ENCODE results near the gene ABCC4. TPM values are rescaled to one million over a fixed set of nuclear protein-coding genes. Genes with fewer than 3 reads are reported as not detected.

ABCC4 gene
- total and polyA plus RNA-seq, 2 donors (not counting 1 experiment from before 2014, with no cell fraction given), result 1.8 to 7.1 TPM

DNA sequence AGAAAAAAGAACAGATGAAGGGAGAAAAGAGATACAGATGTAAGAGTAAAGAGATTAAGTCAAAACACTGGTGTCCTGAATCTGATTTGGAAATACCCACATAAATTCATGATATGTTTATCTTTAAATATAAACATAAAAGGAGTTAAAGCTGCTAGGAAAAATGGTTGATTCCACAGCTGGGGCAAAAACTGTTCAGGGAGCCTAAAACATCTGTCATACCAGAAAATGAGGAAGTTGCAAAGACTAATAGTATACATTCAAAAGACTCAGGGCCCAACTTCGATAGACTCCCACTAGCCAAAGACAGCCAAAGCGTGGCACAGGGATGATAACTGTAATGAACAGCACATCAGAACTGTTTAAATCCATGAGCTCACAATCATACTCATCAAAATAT, 62.0 kb downstream of the ABCC4 start:
- peak overlapping the region; percentile 31 for H3K4me2 ChIP-seq (replicated peaks; ENCODE audit: low read depth, low read length, poor library complexity, severe bottlenecking)
- no peak overlapping the region for H3K4me3 ChIP-seq (ENCODE audit: control extremely low read depth in 1 of 5, extremely low read depth in 1 of 5, insufficient read depth in 1 of 5, low read depth in 2 of 5, low read length in 4 of 5)
- no peaks in the 10 kb centered on the region for H3K9me3 Mint-ChIP-seq (ENCODE audit: insufficient read depth)

DNA sequence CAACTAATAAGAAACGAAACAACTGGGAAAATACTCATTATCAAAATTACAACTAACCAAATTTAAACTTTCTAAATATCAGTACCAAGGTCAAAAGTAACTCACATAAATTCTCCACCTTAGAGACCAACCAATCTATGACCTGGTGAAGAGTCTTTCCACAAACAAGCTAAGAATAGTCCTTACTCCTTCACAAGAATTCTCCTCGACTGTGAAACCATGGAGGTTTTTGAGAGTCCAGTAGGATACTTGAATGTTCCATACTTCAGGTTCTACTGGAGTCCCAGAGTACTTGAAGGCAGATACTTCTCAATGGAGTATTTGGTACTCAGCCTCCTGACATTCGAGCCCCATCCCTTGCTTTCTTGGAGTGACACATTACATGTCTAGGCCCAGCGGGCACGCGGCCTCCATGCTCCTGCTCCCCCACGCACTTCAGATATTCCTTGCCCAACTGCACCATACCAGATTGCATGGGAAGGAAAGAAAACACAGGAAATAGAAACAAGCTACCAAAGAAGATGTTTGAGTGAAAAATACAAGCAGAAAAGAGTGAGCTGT, 63.9 kb downstream of the ABCC4 start:
- TF ChIP-seq, protein P1, sequence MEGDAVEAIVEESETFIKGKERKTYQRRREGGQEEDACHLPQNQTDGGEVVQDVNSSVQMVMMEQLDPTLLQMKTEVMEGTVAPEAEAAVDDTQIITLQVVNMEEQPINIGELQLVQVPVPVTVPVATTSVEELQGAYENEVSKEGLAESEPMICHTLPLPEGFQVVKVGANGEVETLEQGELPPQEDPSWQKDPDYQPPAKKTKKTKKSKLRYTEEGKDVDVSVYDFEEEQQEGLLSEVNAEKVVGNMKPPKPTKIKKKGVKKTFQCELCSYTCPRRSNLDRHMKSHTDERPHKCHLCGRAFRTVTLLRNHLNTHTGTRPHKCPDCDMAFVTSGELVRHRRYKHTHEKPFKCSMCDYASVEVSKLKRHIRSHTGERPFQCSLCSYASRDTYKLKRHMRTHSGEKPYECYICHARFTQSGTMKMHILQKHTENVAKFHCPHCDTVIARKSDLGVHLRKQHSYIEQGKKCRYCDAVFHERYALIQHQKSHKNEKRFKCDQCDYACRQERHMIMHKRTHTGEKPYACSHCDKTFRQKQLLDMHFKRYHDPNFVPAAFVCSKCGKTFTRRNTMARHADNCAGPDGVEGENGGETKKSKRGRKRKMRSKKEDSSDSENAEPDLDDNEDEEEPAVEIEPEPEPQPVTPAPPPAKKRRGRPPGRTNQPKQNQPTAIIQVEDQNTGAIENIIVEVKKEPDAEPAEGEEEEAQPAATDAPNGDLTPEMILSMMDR (IDR thresholded peaks at IDR 0.05), result no peak
- TF ChIP-seq EZH2 (IDR thresholded peaks at IDR 0.05; ENCODE audit: borderline replicate concordance, insufficient read depth, low read depth, low read length, poor library complexity, severe bottlenecking), result no peak
- Histone ChIP-seq H3K4me2 (replicated peaks; ENCODE audit: low read depth, low read length, poor library complexity, severe bottlenecking) (no peak overlapping the region), H3K36me3 (replicated peaks in 1 of 2; ENCODE audit: control extremely low read depth in 1 of 2, control insufficient read depth in 1 of 2, extremely low read depth in 1 of 2, insufficient read depth in 2 of 2, low read length in 1 of 2) (no peaks in the 10 kb centered on the region), H3K9ac (ENCODE audit: low read length) (no peak overlapping the region), H3K27me3 (replicated peaks in 1 of 4; ENCODE audit: control extremely low read depth in 1 of 4, control insufficient read depth in 3 of 4, insufficient read depth in 4 of 4, low read length in 3 of 4) (no peaks in the 10 kb centered on the region), H3K9me3 (ENCODE audit: control extremely low read depth in 1 of 3, control insufficient read depth in 2 of 3, insufficient read depth in 1 of 3, low read length in 2 of 3) (no peaks in the 10 kb centered on the region), H3K4me3 (ENCODE audit: control extremely low read depth in 1 of 5, extremely low read depth in 1 of 5, insufficient read depth in 1 of 5, low read depth in 2 of 5, low read length in 4 of 5) (no peak overlapping the region), H3K79me2 (ENCODE audit: control insufficient read depth, insufficient read depth, low read length) (no peaks in the 10 kb centered on the region), H3K27ac (ENCODE audit: low read length in 2 of 2) (no peak overlapping the region), H2AFZ (ENCODE audit: insufficient read depth, low read depth, low read length, poor library complexity, severe bottlenecking) (no peak overlapping the region), H3K4me1 (ENCODE audit: control insufficient read depth in 2 of 2, insufficient read depth in 2 of 2, low read length in 2 of 2) (peaks cover 4 to 28% of the 10 kb centered on the region in 2 donors), H4K20me1 (ENCODE audit: control insufficient read depth, insufficient read depth, low read length, poor library complexity, severe bottlenecking) (no peaks in the 10 kb centered on the region)
- CTCF ChIA-PET, result interaction anchor here (1.0 kb wide), 1 partner anchor 46 kb away, joined by 3 read pairs; no protein-coding TSS in a partner anchor
- Mint-ChIP-seq H3K4me3 (no peak overlapping the region), H3K4me1 (peaks cover 52% of the 10 kb centered on the region), H3K27ac (peak overlapping the region; percentile 77), H3K27me3 (no peaks in the 10 kb centered on the region), H3K9me3 (ENCODE audit: insufficient read depth) (no peaks in the 10 kb centered on the region)
- POLR2A ChIA-PET, result no interaction called here
- DNase-seq (no peak), ATAC-seq (ENCODE audit: low read depth) (no peak)
- intact Hi-C loops (cut with micrococcal nuclease), result no loop called here
- WGBS (ENCODE audit: insufficient coverage), result 100% methylated on average over 2 of the region's 7 CpGs

More for the DNA sequence above, 62.0 kb downstream of the ABCC4 start:
- WGBS (ENCODE audit: insufficient coverage), result 18% methylated on average over 2 of the region's 2 CpGs
- no peak overlapping the region for H3K4me3 Mint-ChIP-seq
- CTCF ChIA-PET, result interaction anchor here (0.6 to 1.4 kb wide), 4 partner anchors 47 to 119 kb away, joined by 3 to 5 read pairs (median 4); no protein-coding TSS in a partner anchor
- TF ChIP-seq, protein P1 (IDR thresholded peaks at IDR 0.05), result no peak
- no peak for TF ChIP-seq EZH2 (IDR thresholded peaks at IDR 0.05; ENCODE audit: borderline replicate concordance, insufficient read depth, low read depth, low read length, poor library complexity, severe bottlenecking)
- Histone ChIP-seq H3K9me3 (ENCODE audit: control extremely low read depth in 1 of 3, control insufficient read depth in 2 of 3, insufficient read depth in 1 of 3, low read length in 2 of 3) (no peaks in the 10 kb centered on the region), H3K9ac (ENCODE audit: low read length) (no peak overlapping the region), H2AFZ (ENCODE audit: insufficient read depth, low read depth, low read length, poor library complexity, severe bottlenecking) (no peak overlapping the region), H3K27me3 (replicated peaks in 1 of 4; ENCODE audit: control extremely low read depth in 1 of 4, control insufficient read depth in 3 of 4, insufficient read depth in 4 of 4, low read length in 3 of 4) (no peaks in the 10 kb centered on the region), H3K36me3 (replicated peaks in 1 of 2; ENCODE audit: control extremely low read depth in 1 of 2, control insufficient read depth in 1 of 2, extremely low read depth in 1 of 2, insufficient read depth in 2 of 2, low read length in 1 of 2) (no peaks in the 10 kb centered on the region), H3K27ac (ENCODE audit: low read length in 2 of 2) (no peak overlapping the region), H3K79me2 (ENCODE audit: control insufficient read depth, insufficient read depth, low read length) (no peaks in the 10 kb centered on the region), H4K20me1 (ENCODE audit: control insufficient read depth, insufficient read depth, low read length, poor library complexity, severe bottlenecking) (no peaks in the 10 kb centered on the region), H3K4me1 (ENCODE audit: control insufficient read depth in 2 of 2, insufficient read depth in 2 of 2, low read length in 2 of 2) (peaks cover 4 to 22% of the 10 kb centered on the region in 2 donors)
- POLR2A ChIA-PET, result no interaction called here
- intact Hi-C loops (cut with micrococcal nuclease), result no loop called here
- peak overlapping the region; percentile 17 for H3K27ac Mint-ChIP-seq
- peaks cover 40% of the 10 kb centered on the region for H3K4me1 Mint-ChIP-seq
- ATAC-seq (ENCODE audit: low read depth) (no peak), DNase-seq (peak; percentile 21)
- no peaks in the 10 kb centered on the region for H3K27me3 Mint-ChIP-seq
